ENCODE results near the gene ADD2.
"Not testable (repeated sequence)": the region's sequence is repeated elsewhere in the genome, so short reads cannot be mapped to it uniquely, and the experiment has no call there.

ADD2 gene

GRCh38 chr2:70632388-70632787 lies 135.6 kb downstream of the ADD2 start:
- no peak for ATAC-seq

GRCh38 chr2:70630761-70631160 lies 137.2 kb downstream of the ADD2 start:
- ATAC-seq = no peak

- ATAC-seq = no peak
Measured at GRCh38 chr2:70627211-70627898, 140.6 kb downstream of the ADD2 start.

- no peak for ATAC-seq
Measured at GRCh38 chr2:70626254-70626990, 141.6 kb downstream of the ADD2 start.

GRCh38 chr2:70621536-70621935 lies 146.5 kb downstream of the ADD2 start:
- ATAC-seq = not testable (repeated sequence)

GRCh38 chr2:70620020-70620419 lies 148.0 kb downstream of the ADD2 start:
- no peak for ATAC-seq

GRCh38 chr2:70619167-70619566 lies 148.8 kb downstream of the ADD2 start:
- no peak for ATAC-seq

- no peak for ATAC-seq
Measured at GRCh38 chr2:70616168-70616694, 151.8 kb downstream of the ADD2 start.

- no peak for ATAC-seq
Measured at GRCh38 chr2:70615222-70615621, 152.8 kb downstream of the ADD2 start.

GRCh38 chr2:70613521-70613920 lies 154.5 kb downstream of the ADD2 start:
- no peak for ATAC-seq

GRCh38 chr2:70612574-70612973 lies 155.4 kb downstream of the ADD2 start:
- ATAC-seq = no peak

- no peak for ATAC-seq
Measured at GRCh38 chr2:70608373-70608772, 159.6 kb downstream of the ADD2 start.

GRCh38 chr2:70607121-70607561 lies 160.9 kb downstream of the ADD2 start:
- no peak for ATAC-seq

Measured in activated CD4-positive, CD25-positive, alpha-beta regulatory T cell treated with anti-CD3 and anti-CD28 coated beads, Interleukin-2, amount 50 U/mL, for 24 hours (primary cell).